ENCODE measurements around the gene DDX49. TPM values are rescaled to one million over a fixed set of nuclear protein-coding genes. Genes with fewer than 3 reads are reported as not detected.
"Not testable (repeated sequence)": the region's sequence is repeated elsewhere in the genome, so short reads cannot be mapped to it uniquely, and the experiment has no call there.

DDX49 gene
- total RNA-seq, 1 donor from 2014 or later: 53.6 TPM

DNA sequence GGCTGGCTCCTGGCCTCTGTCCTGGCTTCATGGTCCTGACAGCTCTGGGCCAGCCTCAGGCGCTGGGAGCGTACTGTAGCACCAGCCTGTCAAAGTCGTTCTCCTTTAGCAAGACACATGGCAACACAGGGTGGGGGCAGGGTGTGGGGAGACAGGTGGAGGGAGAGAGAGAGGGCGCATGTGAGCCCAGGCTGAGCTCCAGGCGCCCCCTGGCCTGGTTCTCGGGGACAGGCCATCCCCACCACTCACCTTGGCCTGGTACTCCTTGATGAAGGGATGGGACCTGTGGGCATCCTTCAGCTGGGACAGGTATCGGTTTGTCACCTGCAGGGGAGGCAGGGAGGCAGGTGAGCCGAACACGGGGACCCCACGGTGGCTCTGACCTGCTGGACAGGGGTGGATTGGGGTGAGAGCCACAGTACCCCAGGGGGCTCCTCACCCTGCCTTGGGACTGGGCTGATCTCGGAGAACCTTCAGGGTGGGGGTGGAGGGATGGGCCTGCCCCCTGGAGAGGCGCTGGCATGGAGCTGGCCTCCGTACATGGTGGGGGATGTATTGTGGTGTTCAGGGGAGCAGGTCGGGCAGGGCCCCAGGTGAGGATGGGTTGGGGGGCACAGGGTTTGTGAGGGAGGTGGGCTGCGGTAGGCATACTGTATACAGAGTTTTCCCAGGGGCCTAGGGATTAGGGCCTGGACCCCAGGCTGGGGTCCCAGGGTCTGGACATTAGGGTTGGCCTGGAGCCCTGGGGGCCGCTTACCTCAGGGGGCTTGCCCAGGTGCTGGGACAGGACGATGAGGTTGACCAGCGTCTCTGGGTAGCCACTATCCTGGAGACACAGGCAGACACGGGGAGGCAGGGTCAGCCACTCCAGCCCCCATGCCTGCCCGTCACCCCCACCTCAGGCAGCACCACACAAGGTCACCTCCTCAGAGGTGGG, 19.6 kb upstream of the DDX49 start:
- Mint-ChIP-seq H3K27me3 (peaks cover 13% of the 10 kb centered on the region), H3K4me3 (no peak overlapping the region), H3K4me1 (peaks cover 13% of the 10 kb centered on the region), H3K36me3 (ENCODE audit: low read depth) (peaks cover 35% of the 10 kb centered on the region), H3K9me3 (no peaks in the 10 kb centered on the region), H3K27ac (no peak overlapping the region)
- POLR2A ChIA-PET: interaction anchor here (0.7 kb wide), 1 partner anchor 19 kb away, joined by 11 read pairs; the partner anchor contains the start of gene COPE
- CTCF ChIA-PET: no interaction called here
- intact Hi-C loops (cut with micrococcal nuclease): no loop called here
- ATAC-seq (ENCODE audit: low read depth) (no peak), DNase-seq (no peak)
- TF ChIP-seq, protein P1, sequence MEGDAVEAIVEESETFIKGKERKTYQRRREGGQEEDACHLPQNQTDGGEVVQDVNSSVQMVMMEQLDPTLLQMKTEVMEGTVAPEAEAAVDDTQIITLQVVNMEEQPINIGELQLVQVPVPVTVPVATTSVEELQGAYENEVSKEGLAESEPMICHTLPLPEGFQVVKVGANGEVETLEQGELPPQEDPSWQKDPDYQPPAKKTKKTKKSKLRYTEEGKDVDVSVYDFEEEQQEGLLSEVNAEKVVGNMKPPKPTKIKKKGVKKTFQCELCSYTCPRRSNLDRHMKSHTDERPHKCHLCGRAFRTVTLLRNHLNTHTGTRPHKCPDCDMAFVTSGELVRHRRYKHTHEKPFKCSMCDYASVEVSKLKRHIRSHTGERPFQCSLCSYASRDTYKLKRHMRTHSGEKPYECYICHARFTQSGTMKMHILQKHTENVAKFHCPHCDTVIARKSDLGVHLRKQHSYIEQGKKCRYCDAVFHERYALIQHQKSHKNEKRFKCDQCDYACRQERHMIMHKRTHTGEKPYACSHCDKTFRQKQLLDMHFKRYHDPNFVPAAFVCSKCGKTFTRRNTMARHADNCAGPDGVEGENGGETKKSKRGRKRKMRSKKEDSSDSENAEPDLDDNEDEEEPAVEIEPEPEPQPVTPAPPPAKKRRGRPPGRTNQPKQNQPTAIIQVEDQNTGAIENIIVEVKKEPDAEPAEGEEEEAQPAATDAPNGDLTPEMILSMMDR (IDR thresholded peaks at IDR 0.05): no peak

GRCh38 chr19:18900700-18901481, 18.6 kb upstream of the DDX49 start:
- TF ChIP-seq, protein P1 (IDR thresholded peaks at IDR 0.05): no peak
- no peak overlapping the region for H3K27ac Mint-ChIP-seq
- peaks cover 45% of the 10 kb centered on the region for H3K36me3 Mint-ChIP-seq (ENCODE audit: low read depth)
- DNase-seq (no peak), ATAC-seq (ENCODE audit: low read depth) (no peak)
- POLR2A ChIA-PET: no interaction called here
- CTCF ChIA-PET: no interaction called here
- no peak overlapping the region for H3K4me3 Mint-ChIP-seq
- peaks cover 13% of the 10 kb centered on the region for H3K27me3 Mint-ChIP-seq
- intact Hi-C loops (cut with micrococcal nuclease): no loop called here
- H3K4me1 Mint-ChIP-seq: peaks cover 10% of the 10 kb centered on the region
- H3K9me3 Mint-ChIP-seq: no peaks in the 10 kb centered on the region

DNA sequence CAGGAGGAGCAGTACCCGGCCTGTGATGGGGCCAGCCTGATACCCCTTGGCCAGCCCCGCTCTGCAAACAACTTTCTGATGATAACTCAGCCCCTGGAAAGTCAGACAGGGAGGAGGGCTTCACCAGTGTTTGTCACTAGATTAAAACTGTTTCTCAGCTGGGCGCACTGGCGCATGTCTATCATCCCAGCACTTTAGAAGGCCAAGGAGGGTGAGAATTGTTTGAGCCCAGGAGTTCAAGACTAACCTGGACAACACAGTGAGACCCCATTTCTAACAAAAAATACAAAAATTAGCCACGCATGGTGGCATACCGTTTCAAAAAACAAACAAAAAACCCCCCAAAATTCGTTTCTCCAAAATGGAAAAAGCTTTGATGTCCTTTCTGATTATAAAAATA, 18.0 kb upstream of the DDX49 start:
- CTCF ChIA-PET: interaction anchor here (0.6 kb wide), 1 partner anchor 430 kb away, joined by 5 read pairs; no protein-coding TSS in a partner anchor
- Mint-ChIP-seq H3K36me3 (ENCODE audit: low read depth) (peaks cover 49% of the 10 kb centered on the region), H3K27ac (no peak overlapping the region)

DNA sequence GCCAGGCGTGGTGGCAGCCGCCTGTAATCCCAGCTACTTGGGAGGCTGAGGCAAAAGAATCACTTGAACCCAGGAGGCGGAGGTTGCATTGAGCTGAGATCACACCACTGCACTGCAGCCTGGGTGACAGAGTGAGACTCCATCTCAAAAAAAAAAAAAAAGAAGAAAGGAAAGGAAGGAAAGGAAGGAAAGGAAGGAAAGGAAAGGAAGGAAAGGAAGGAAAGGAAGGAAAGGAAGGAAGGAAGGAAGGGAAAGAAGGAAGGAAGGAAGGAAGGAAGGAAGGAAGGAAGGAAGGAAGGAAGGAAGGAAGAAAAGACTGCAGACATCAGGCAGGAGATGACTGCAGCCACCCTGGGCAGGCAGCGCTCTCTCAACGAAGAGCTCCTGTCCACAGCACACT, 17.0 kb upstream of the DDX49 start:
- POLR2A ChIA-PET; H3K9me3 Mint-ChIP-seq; H3K27me3 Mint-ChIP-seq; H3K27ac Mint-ChIP-seq; intact Hi-C loops (cut with micrococcal nuclease); DNase-seq; CTCF ChIA-PET; H3K4me1 Mint-ChIP-seq; H3K4me3 Mint-ChIP-seq; ATAC-seq (ENCODE audit: low read depth): not testable (repeated sequence)
- peaks cover 49% of the 10 kb centered on the region for H3K36me3 Mint-ChIP-seq (ENCODE audit: low read depth)

More for the DNA sequence above, 18.0 kb upstream of the DDX49 start:
- peaks cover 8% of the 10 kb centered on the region for H3K4me1 Mint-ChIP-seq
- TF ChIP-seq, protein P1 (IDR thresholded peaks at IDR 0.05): no peak
- POLR2A ChIA-PET: no interaction called here
- H3K4me3 Mint-ChIP-seq: no peak overlapping the region
- H3K9me3 Mint-ChIP-seq: no peaks in the 10 kb centered on the region
- intact Hi-C loops (cut with micrococcal nuclease): no loop called here
- no peak for DNase-seq
- no peak for ATAC-seq (ENCODE audit: low read depth)
- peaks cover 12% of the 10 kb centered on the region for H3K27me3 Mint-ChIP-seq

GRCh38 chr19:18903156-18904037, 16.1 kb upstream of the DDX49 start:
- H3K27me3 Mint-ChIP-seq: no peaks in the 10 kb centered on the region
- ATAC-seq (ENCODE audit: low read depth): no peak
- TF ChIP-seq, protein P1 (IDR thresholded peaks at IDR 0.05): no peak
- CTCF ChIA-PET: no interaction called here
- intact Hi-C loops (cut with micrococcal nuclease): no loop called here
- peaks cover 53% of the 10 kb centered on the region for H3K36me3 Mint-ChIP-seq (ENCODE audit: low read depth)
- no peaks in the 10 kb centered on the region for H3K4me1 Mint-ChIP-seq
- DNase-seq: no peak
- H3K27ac Mint-ChIP-seq: no peak overlapping the region
- H3K4me3 Mint-ChIP-seq: no peak overlapping the region
- POLR2A ChIA-PET: no interaction called here
- no peaks in the 10 kb centered on the region for H3K9me3 Mint-ChIP-seq

Measured in activated B cell treated with CpG ODN at 0.5 μM for 24 hours (primary cell).